Trophoblast cell (in vitro differentiated cells and primary cell): ENCODE results near the gene DNAJB8.

Source experiments
- DNase-seq, 2 donors: peaks; one replicate each; pipeline ENCODE4 v3.0.0-alpha.2; 2016
- H2AFZ ChIP-seq: 2 replicates; pipeline ENCODE4 v1.6.1; 2013; ENCODE audit warnings: low read length, moderate library complexity, mild to moderate bottlenecking; ENCODE audit not compliant: insufficient read depth, poor library complexity
- H2AK5ac ChIP-seq: 2 replicates; pipeline ENCODE4 v1.6.1; 2013; ENCODE audit warnings: mild to moderate bottlenecking, low read length
- H2BK120ac ChIP-seq: 2 replicates; pipeline ENCODE4 v1.6.1; 2013; ENCODE audit warnings: low read length, mild to moderate bottlenecking, moderate library complexity; ENCODE audit not compliant: insufficient read depth, poor library complexity
- H2BK12ac ChIP-seq: 2 replicates; pipeline ENCODE4 v1.6.1; 2013; ENCODE audit warnings: mild to moderate bottlenecking, low read length, moderate library complexity
- H2BK5ac ChIP-seq: 2 replicates; pipeline ENCODE4 v1.6.1; 2013; ENCODE audit warnings: low read length, low read depth, moderate library complexity, mild to moderate bottlenecking; ENCODE audit not compliant: poor library complexity
- H3K14ac ChIP-seq: 2 replicates; pipeline ENCODE4 v1.6.1; 2013; ENCODE audit warnings: mild to moderate bottlenecking, low read length
- H3K18ac ChIP-seq: 2 replicates; pipeline ENCODE4 v1.6.1; 2013; ENCODE audit warnings: mild to moderate bottlenecking, low read length
- H3K23ac ChIP-seq: 2 replicates; pipeline ENCODE4 v1.6.1; 2013; ENCODE audit warnings: low read length
- H3K27ac ChIP-seq: 2 replicates; pipeline ENCODE4 v1.5.1; 2013; ENCODE audit warnings: low read depth, mild to moderate bottlenecking, inconsistent platforms, low read length, moderate library complexity
- H3K27me3 ChIP-seq: 2 replicates; pipeline ENCODE4 v1.6.1; 2013; ENCODE audit warnings: inconsistent platforms, mild to moderate bottlenecking, low read length, moderate library complexity; ENCODE audit not compliant: insufficient read depth
- H3K36me3 ChIP-seq, 2 experiments: 1 replicate in 1 of 2; 2 replicates in 1 of 2; pipeline ENCODE4 v1.6.1; 2013; ENCODE audit warnings: low read length in 2 of 2, mild to moderate bottlenecking in 2 of 2, moderate library complexity in 1 of 2; ENCODE audit not compliant: insufficient read depth in 2 of 2, control insufficient read depth in 1 of 2
- H3K4ac ChIP-seq: 2 replicates; pipeline ENCODE4 v1.6.1; 2013; ENCODE audit warnings: low read depth, mild to moderate bottlenecking, low read length, moderate library complexity
- H3K4me1 ChIP-seq, 2 experiments: 1 replicate in 1 of 2; 2 replicates in 1 of 2; pipeline ENCODE4 v1.6.1; 2013; ENCODE audit warnings: low read length in 2 of 2, mild to moderate bottlenecking in 2 of 2, moderate library complexity in 1 of 2; ENCODE audit not compliant: insufficient read depth in 2 of 2, control insufficient read depth in 1 of 2
- H3K4me2 ChIP-seq: 2 replicates; pipeline ENCODE4 v1.6.1; 2013; ENCODE audit warnings: inconsistent platforms, mild to moderate bottlenecking, low read length, moderate library complexity
- H3K4me3 ChIP-seq: 2 replicates; pipeline ENCODE4 v1.5.1; 2013; ENCODE audit warnings: mild to moderate bottlenecking, low read depth, low read length, inconsistent platforms
- H3K79me1 ChIP-seq: one replicate; pipeline ENCODE4 v1.6.1; 2013; ENCODE audit warnings: low read length
- H3K79me2 ChIP-seq: 2 replicates; pipeline ENCODE4 v1.6.1; 2013; ENCODE audit warnings: low read length, mild to moderate bottlenecking; ENCODE audit not compliant: control insufficient read depth, insufficient read depth, poor library complexity
- H3K9ac ChIP-seq: 2 replicates; pipeline ENCODE4 v1.6.1; 2013; ENCODE audit warnings: mild to moderate bottlenecking, low read length
- H3K9me3 ChIP-seq: 2 replicates; pipeline ENCODE4 v1.6.1; 2013; ENCODE audit warnings: low read depth, mild to moderate bottlenecking, control low read depth, inconsistent platforms, low read length; ENCODE audit not compliant: insufficient read depth
- H4K12ac ChIP-seq: 2 replicates; pipeline ENCODE4 v1.6.1; 2013; ENCODE audit warnings: low read depth, mild to moderate bottlenecking, low read length, moderate library complexity
- H4K8ac ChIP-seq: 2 replicates; pipeline ENCODE4 v1.6.1; 2013; ENCODE audit warnings: low read depth, mild to moderate bottlenecking, low read length, moderate library complexity
- H4K91ac ChIP-seq: one replicate; pipeline ENCODE4 v1.6.1; 2013; ENCODE audit warnings: low read depth, mild to moderate bottlenecking, low read length, moderate library complexity
- WGBS: extraction: QIAGEN DNeasy Blood & Tissue Kit; methylation state at CpG from one replicate; pipeline ENCODE4 v1.1.7; 2013; ENCODE audit warnings: missing lambda C conversion rate; ENCODE audit not compliant: insufficient read length, insufficient coverage; ENCODE audit errors: extremely low coverage; 5-methylcytosine and 5-hydroxymethylcytosine counted together

DNAJB8 gene

DNA sequence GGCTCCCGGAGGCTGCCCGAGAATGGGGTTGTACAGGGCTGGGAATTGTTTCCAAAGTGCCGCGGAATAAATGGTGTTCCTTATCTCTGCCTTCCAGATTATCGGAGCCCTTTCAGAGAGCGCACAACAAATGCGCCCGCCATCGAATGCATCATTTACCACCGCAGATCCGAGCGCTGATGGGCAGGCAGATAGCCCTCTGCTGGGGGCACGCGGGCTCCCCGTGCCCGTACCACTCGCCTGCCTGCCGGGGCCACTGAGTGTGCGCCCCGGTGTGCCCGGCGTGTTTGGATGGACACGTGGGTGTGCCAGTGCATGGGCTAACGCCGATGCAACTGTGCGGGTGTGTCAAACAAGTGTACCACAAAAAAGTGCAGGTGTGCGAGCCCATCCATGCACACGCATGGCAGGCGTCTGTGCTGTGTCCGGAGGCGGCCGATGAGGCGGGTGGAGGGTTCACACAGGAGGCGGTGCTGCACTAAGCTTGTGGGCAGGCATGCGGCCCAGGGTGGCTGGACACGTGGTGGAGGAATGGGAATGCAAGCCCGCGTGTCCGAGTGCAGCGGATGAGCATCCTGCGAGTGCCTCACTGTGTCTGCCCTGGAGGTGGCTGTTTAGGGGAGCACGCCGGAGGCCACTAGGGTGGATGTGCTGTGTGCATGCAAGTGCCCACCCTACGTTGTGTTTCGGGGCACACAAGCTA lies 30.1 kb upstream of the DNAJB8 start:
- no peak overlapping the region for H3K9ac ChIP-seq
- H3K79me1 ChIP-seq, result peaks cover 34% of the 10 kb centered on the region
- no peak overlapping the region for H3K27ac ChIP-seq
- peaks cover 25 to 46% of the 10 kb centered on the region in 2 experiments for H3K4me1 ChIP-seq
- peaks cover 3% of the 10 kb centered on the region for H3K27me3 ChIP-seq
- no peak overlapping the region for H3K23ac ChIP-seq
- no peak overlapping the region for H4K8ac ChIP-seq
- peak overlapping the region; percentile 1 for H2BK120ac ChIP-seq
- H3K9me3 ChIP-seq, result peaks cover 9% of the 10 kb centered on the region
- no peak overlapping the region for H4K12ac ChIP-seq
- H3K14ac ChIP-seq, result peak overlapping the region; percentile 8
- peak overlapping the region; percentile 10 for H2AK5ac ChIP-seq
- H2AFZ ChIP-seq, result no peak overlapping the region
- peak overlapping the region; percentile 53 for H4K91ac ChIP-seq
- peak overlapping the region; percentile 12 for H3K4ac ChIP-seq
- H3K4me2 ChIP-seq, result peak overlapping the region; percentile 70
- no peak overlapping the region for H2BK5ac ChIP-seq
- H3K36me3 ChIP-seq, result peaks cover 16 to 19% of the 10 kb centered on the region in 2 experiments
- DNase-seq, result peak in 1 of 2 donors; percentile 51
- peak overlapping the region; percentile 2 for H3K18ac ChIP-seq
- H3K4me3 ChIP-seq, result no peak overlapping the region
- H2BK12ac ChIP-seq, result no peak overlapping the region
- H3K79me2 ChIP-seq, result peaks cover 16% of the 10 kb centered on the region
- no CpG with 5 or more reads among the region's 45 CpGs for WGBS

GRCh38 chr3:128496019-128496601 lies 29.4 kb upstream of the DNAJB8 start:
- peaks cover 29 to 48% of the 10 kb centered on the region in 2 experiments for H3K4me1 ChIP-seq
- H3K14ac ChIP-seq, result no peak overlapping the region
- no peak overlapping the region for H4K8ac ChIP-seq

GRCh38 chr3:128495435-128495970 lies 28.8 kb upstream of the DNAJB8 start:
- Histone ChIP-seq H2BK5ac (no peak overlapping the region), H3K36me3 (peaks cover 21 to 27% of the 10 kb centered on the region in 2 experiments), H3K4ac (no peak overlapping the region), H2AFZ (no peak overlapping the region), H3K4me1 (peaks cover 32 to 49% of the 10 kb centered on the region in 2 experiments), H3K18ac (peak overlapping the region; percentile 23), H3K9ac (no peak overlapping the region), H3K23ac (no peak overlapping the region), H2AK5ac (no peak overlapping the region), H3K27ac (peak overlapping the region; percentile 31), H3K4me3 (no peak overlapping the region), H4K12ac (no peak overlapping the region), H4K8ac (no peak overlapping the region), H3K9me3 (peaks cover 9% of the 10 kb centered on the region), H2BK12ac (no peak overlapping the region), H2BK120ac (no peak overlapping the region), H3K27me3 (peaks cover 3% of the 10 kb centered on the region), H3K79me1 (peaks cover 45% of the 10 kb centered on the region), H3K4me2 (no peak overlapping the region), H4K91ac (no peak overlapping the region), H3K79me2 (peaks cover 27% of the 10 kb centered on the region), H3K14ac (no peak overlapping the region)
- DNase-seq, result no peak
- WGBS, result no CpG with 5 or more reads among the region's 9 CpGs

More at GRCh38 chr3:128496019-128496601, 29.4 kb upstream of the DNAJB8 start:
- H3K79me1 ChIP-seq, result peaks cover 40% of the 10 kb centered on the region
- no peak overlapping the region for H3K18ac ChIP-seq
- no peak overlapping the region for H3K4me3 ChIP-seq
- peaks cover 22% of the 10 kb centered on the region for H3K79me2 ChIP-seq
- H3K9me3 ChIP-seq, result peaks cover 9% of the 10 kb centered on the region
- no peak overlapping the region for H2BK12ac ChIP-seq
- H4K12ac ChIP-seq, result no peak overlapping the region
- no peak overlapping the region for H2BK120ac ChIP-seq
- H3K27me3 ChIP-seq, result peaks cover 3% of the 10 kb centered on the region
- DNase-seq, result no peak
- no peak overlapping the region for H2BK5ac ChIP-seq
- no peak overlapping the region for H3K4me2 ChIP-seq
- H2AFZ ChIP-seq, result no peak overlapping the region
- H3K27ac ChIP-seq, result peak overlapping the region; percentile 31
- H3K4ac ChIP-seq, result no peak overlapping the region
- no peak overlapping the region for H3K9ac ChIP-seq
- peaks cover 21 to 24% of the 10 kb centered on the region in 2 experiments for H3K36me3 ChIP-seq
- H2AK5ac ChIP-seq, result no peak overlapping the region
- H4K91ac ChIP-seq, result no peak overlapping the region
- no peak overlapping the region for H3K23ac ChIP-seq
- WGBS, result no CpG with 5 or more reads among the region's 32 CpGs

GRCh38 chr3:128494367-128494650 lies 27.6 kb upstream of the DNAJB8 start:
- H3K23ac ChIP-seq, result no peak overlapping the region
- no peak overlapping the region for H3K4ac ChIP-seq
- H3K4me2 ChIP-seq, result no peak overlapping the region
- no peak overlapping the region for H3K4me3 ChIP-seq
- no peak overlapping the region for H3K9ac ChIP-seq
- H4K91ac ChIP-seq, result no peak overlapping the region
- DNase-seq, result no peak
- no peak overlapping the region for H2BK12ac ChIP-seq
- H3K18ac ChIP-seq, result no peak overlapping the region
- no peak overlapping the region for H3K27ac ChIP-seq
- peaks cover 55% of the 10 kb centered on the region for H3K79me1 ChIP-seq
- H2BK5ac ChIP-seq, result no peak overlapping the region
- H3K14ac ChIP-seq, result no peak overlapping the region
- peaks cover 7% of the 10 kb centered on the region for H3K9me3 ChIP-seq
- H3K4me1 ChIP-seq, result peaks cover 34 to 53% of the 10 kb centered on the region in 2 experiments
- no peak overlapping the region for H4K12ac ChIP-seq
- no peak overlapping the region for H2AK5ac ChIP-seq
- peaks cover 39% of the 10 kb centered on the region for H3K79me2 ChIP-seq
- no peak overlapping the region for H2AFZ ChIP-seq
- peaks cover 21 to 30% of the 10 kb centered on the region in 2 experiments for H3K36me3 ChIP-seq
- no peak overlapping the region for H4K8ac ChIP-seq
- no CpG with 5 or more reads among the region's 2 CpGs for WGBS
- no peak overlapping the region for H2BK120ac ChIP-seq
- peaks cover 3% of the 10 kb centered on the region for H3K27me3 ChIP-seq
